Measurements from ENCODE around the gene PHF19.

DNA sequence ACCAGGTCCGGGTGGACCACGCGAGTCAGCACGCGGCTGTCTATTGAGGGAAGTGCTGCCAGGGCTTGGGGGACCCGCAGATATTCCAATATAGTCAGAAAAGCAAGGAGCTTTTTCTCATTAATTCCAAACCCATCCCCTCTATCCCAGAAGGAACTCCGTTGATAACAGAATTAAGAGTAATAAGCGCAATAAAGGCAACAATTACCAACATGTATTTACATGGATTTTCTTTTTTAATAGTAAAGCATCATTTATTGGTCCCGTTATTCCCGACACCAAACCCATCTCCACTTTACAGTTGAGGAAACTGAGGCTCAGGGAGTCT lies 7.7 kb downstream of the PHF19 start:
- TF ChIP-seq, protein P1, sequence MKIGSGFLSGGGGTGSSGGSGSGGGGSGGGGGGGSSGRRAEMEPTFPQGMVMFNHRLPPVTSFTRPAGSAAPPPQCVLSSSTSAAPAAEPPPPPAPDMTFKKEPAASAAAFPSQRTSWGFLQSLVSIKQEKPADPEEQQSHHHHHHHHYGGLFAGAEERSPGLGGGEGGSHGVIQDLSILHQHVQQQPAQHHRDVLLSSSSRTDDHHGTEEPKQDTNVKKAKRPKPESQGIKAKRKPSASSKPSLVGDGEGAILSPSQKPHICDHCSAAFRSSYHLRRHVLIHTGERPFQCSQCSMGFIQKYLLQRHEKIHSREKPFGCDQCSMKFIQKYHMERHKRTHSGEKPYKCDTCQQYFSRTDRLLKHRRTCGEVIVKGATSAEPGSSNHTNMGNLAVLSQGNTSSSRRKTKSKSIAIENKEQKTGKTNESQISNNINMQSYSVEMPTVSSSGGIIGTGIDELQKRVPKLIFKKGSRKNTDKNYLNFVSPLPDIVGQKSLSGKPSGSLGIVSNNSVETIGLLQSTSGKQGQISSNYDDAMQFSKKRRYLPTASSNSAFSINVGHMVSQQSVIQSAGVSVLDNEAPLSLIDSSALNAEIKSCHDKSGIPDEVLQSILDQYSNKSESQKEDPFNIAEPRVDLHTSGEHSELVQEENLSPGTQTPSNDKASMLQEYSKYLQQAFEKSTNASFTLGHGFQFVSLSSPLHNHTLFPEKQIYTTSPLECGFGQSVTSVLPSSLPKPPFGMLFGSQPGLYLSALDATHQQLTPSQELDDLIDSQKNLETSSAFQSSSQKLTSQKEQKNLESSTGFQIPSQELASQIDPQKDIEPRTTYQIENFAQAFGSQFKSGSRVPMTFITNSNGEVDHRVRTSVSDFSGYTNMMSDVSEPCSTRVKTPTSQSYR (CRISPR knock-in tag; IDR thresholded peaks at IDR 0.05): no peak
- TF ChIP-seq, protein P2, sequence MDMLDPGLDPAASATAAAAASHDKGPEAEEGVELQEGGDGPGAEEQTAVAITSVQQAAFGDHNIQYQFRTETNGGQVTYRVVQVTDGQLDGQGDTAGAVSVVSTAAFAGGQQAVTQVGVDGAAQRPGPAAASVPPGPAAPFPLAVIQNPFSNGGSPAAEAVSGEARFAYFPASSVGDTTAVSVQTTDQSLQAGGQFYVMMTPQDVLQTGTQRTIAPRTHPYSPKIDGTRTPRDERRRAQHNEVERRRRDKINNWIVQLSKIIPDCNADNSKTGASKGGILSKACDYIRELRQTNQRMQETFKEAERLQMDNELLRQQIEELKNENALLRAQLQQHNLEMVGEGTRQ (CRISPR knock-in tag; IDR thresholded peaks at IDR 0.05): no peak
- no peak for TF ChIP-seq CTCF (IDR thresholded peaks at IDR 0.05)
- no peak for TF ChIP-seq PRDM15 (CRISPR knock-in tag; IDR thresholded peaks at IDR 0.05)
- no peak for TF ChIP-seq NR2C2 (CRISPR knock-in tag; IDR thresholded peaks at IDR 0.05)
